GM18499 (cell line): ENCODE measurements around the gene SFXN1.

Source experiments
- ATAC-seq: cut with Tn5 transposase; IDR thresholded peaks from one replicate; pipeline ENCODE4 v1.9.1; 2021; ENCODE audit warnings: moderate number of reproducible peaks; ENCODE audit not compliant: insufficient read depth, unreplicated experiment

SFXN1 gene

GRCh38 chr5:175567954-175568353 is 89.6 kb downstream of the SFXN1 start:
- no peak for ATAC-seq

DNA sequence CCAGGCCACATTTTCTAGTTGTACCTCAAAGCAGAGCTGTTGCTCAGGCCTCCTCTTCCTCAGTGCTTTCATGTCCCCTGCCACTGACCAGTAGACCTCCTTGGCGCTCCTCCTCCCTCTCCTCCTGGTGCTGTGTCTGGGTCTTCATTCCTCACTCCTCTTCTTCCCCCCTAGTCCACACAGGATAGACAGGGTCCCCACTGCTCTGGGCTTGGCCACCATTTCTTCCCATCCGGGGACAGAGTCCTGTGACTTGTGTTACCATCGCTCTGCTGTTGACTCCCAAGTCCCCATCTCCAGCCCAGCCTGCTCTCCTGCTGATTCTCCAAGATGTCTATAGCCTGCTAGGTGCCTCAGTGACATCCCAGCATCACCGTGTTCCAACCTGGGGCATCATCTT is 91.3 kb downstream of the SFXN1 start:
- ATAC-seq = no peak

GRCh38 chr5:175572886-175573285 is 94.5 kb downstream of the SFXN1 start:
- ATAC-seq = no peak

- no peak for ATAC-seq
Measured at GRCh38 chr5:175573493-175574269, 95.3 kb downstream of the SFXN1 start.

- ATAC-seq = no peak
Measured at GRCh38 chr5:175575301-175575700, 96.9 kb downstream of the SFXN1 start.

DNA sequence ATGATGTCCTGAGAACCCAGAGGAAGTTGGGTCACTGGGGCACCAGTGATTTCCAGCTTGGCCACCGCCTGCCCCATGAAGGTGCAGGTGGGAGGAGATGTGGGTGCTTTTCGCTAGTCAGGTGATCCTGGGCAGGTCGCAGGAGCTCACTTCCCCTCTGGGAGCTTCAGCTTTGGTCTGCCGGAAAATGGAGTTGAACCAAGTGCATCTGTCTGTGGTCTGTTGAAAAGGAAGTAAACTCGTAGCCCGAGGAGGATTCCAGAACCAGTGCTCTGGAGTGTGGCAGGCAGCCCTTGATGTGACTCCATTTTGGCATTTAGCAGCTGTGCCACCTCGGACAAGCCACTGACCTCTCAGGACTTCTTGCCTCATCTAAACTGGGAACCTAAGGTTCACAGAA is 97.7 kb downstream of the SFXN1 start:
- no peak for ATAC-seq

DNA sequence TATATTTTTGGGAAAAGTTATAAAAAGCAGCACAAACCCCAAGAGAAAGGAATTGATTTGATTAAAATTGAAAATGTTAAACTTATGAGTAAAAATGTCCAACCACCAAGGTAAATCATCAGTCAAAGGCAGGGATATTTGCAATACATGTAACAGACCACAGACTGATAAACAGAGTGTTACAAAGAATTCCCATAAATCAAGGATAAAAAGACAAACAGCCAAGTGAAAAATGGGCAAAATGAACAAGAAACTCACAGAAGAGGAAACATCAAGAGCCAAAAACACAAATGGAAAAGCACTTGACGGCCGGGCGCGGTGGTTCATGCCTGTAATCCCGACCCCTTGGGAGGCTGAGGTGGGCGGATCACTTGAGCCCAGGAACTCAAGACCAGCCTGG is 98.2 kb downstream of the SFXN1 start:
- ATAC-seq = no peak
